ENCODE data around the gene DCST1.

DCST1 gene

GRCh38 chr1:154998201-154998780, 35.3 kb upstream of the DCST1 start:
- no peak overlapping the region for H3K4me3 ChIP-seq (ENCODE audit: low read depth, low read length)
- TF ChIP-seq CTCF (IDR thresholded peaks at IDR 0.05; ENCODE audit: borderline replicate concordance, insufficient read depth, low read depth, low read length), result 0 out of 2 replicates have a peak, but pooled peaks have one; percentile 27

- TF ChIP-seq CTCF (IDR thresholded peaks at IDR 0.05; ENCODE audit: borderline replicate concordance, insufficient read depth, low read depth, low read length), result peak; percentile 90
- H3K4me3 ChIP-seq (ENCODE audit: low read depth, low read length), result peak overlapping the region; percentile 48
These were observed 34.6 kb upstream of the DCST1 start for GRCh38 chr1:154998818-154999570.

- TF ChIP-seq CTCF (IDR thresholded peaks at IDR 0.05; ENCODE audit: borderline replicate concordance, insufficient read depth, low read depth, low read length), result no peak
- peak overlapping the region; percentile 81 for H3K4me3 ChIP-seq (ENCODE audit: low read depth, low read length)
These were observed 33.8 kb upstream of the DCST1 start for GRCh38 chr1:154999571-155000410.

GRCh38 chr1:155000411-155000725, 33.3 kb upstream of the DCST1 start:
- peak overlapping the region; percentile 81 for H3K4me3 ChIP-seq (ENCODE audit: low read depth, low read length)
- no peak for TF ChIP-seq CTCF (IDR thresholded peaks at IDR 0.05; ENCODE audit: borderline replicate concordance, insufficient read depth, low read depth, low read length)

- H3K4me3 ChIP-seq (ENCODE audit: low read depth, low read length), result peak overlapping the region; percentile 81
- no peak for TF ChIP-seq CTCF (IDR thresholded peaks at IDR 0.05; ENCODE audit: borderline replicate concordance, insufficient read depth, low read depth, low read length)
These were observed 32.7 kb upstream of the DCST1 start for GRCh38 chr1:155000726-155001424.

- no peak for TF ChIP-seq CTCF (IDR thresholded peaks at IDR 0.05; ENCODE audit: borderline replicate concordance, insufficient read depth, low read depth, low read length)
- H3K4me3 ChIP-seq (ENCODE audit: low read depth, low read length), result peak overlapping the region; percentile 81
These were observed 32.3 kb upstream of the DCST1 start for GRCh38 chr1:155001425-155001674.
